Measurements from ENCODE around the gene INPP5F.
"Not testable (repeated sequence)": the region's sequence is repeated elsewhere in the genome, so short reads cannot be mapped to it uniquely, and the experiment has no call there.

The INPP5F gene

DNA sequence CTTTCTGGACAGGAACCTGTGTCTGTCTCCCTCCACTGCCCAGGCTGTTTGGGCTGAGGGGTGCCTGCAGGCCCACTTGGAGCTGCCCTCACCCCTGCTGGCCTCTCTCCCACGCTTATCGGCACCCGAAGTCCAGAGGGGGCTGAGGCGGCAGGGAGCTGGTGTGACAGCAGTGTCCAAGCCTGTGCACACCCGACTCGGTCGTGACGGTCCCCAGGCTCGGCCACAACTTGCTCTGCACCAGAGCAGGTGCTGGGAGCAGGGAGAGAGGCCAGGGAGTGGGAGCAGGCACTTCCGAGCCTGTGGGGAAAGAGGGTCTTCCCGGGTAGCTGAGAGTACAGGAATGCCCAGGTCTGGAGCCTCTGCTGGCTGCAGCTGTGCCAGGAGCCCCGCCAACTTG lies 23.0 kb downstream of the INPP5F start:
- no peak for DNase-seq

DNA sequence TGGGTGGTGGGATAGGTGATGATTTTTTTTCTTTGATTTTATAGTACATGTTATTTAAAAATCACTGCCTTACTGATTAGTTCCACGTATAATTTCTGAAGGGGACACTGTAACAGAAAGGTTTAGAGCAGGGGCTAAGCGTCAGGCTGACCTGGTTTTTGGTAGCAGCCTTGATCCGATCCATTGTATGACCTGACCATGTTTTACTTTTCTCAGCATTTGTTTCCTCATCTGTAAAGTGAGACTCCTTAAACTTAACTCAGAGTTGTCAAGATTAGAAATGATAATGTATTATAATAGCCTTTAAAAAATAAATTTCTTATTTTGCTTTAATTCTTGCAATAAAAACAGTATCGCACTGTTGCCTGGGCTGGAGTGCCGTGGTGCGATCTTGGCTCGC lies 23.6 kb downstream of the INPP5F start:
- no peak for DNase-seq

DNA sequence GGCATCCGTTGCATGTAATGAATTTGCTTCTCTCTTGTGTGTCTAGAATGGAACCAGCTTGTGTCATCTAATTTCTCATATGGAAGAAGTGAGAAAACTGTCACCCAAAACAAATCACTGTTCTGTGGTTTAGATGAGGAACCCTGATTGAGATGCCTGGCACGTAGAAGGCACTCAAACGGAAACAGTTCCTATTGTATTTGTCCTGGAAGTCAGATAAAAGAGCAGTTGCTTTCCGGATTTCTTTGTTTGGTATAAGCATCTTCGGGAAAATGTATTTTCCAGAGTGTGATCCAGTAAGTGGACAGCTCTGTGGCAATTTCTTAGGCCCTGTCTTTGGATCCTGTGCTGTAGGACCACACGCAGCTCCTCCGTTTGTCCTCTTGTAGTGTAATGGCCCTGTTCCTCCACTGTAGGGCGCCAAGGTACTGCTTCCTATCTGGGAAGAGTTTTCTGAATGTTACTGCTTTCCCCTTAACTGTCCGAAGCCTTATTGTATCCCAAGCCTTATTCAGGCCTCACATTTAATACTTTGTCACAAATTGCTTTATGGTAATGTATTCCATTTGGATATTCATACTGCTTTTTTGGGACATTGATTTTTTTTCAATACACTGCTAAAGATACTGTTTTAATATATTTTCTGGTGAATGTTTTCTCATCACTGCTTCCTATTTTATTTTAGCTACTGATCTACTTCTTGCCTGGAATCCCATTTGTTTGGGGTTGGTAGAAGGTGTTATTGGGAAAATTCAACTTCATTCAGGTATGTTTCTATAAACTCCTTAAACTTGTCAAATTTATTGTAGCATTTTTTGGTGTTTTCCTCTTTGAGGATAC lies 24.8 kb downstream of the INPP5F start:
- peak; percentile 76 to 85 (median 80) for DNase-seq

DNA sequence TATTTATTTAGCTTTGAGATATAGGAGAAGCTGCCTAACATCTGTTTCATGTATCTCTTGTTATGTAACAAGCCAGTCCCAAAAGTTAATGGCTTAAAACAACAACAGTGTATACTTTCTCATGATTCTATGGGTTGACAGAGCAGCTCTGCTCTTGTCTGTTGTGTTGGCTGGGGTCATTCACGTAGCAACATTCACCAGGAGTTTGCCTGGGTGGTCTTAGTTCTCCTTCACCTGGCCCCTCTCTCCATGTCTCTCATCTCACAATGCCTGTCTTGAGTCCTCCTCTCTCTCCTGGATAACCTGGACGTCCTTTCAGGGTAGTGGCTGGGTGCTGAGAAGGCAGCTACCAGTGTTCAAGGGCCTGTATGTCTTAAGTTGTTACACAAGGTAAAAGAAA lies 27.5 kb downstream of the INPP5F start:
- DNase-seq, result no peak

DNA sequence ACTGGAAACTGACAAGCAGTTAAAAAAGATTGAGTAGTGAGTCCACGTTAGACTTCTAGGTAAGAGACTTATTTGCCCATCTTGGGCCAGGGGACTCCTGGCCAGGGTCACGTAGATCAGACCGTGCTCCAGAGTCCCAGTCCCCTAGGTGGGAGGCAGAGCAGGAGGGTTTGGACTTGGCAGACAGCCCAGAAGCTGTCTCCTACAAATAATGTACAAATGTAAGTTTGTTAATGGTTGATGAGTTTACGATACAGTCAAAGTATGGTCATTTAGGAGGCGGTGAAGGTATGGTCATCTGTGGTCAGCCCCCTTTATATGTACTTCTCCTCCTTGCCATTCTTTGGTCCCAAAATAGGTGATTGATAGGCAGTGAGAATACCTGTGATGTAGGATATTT lies 28.2 kb downstream of the INPP5F start:
- no peak for DNase-seq

DNA sequence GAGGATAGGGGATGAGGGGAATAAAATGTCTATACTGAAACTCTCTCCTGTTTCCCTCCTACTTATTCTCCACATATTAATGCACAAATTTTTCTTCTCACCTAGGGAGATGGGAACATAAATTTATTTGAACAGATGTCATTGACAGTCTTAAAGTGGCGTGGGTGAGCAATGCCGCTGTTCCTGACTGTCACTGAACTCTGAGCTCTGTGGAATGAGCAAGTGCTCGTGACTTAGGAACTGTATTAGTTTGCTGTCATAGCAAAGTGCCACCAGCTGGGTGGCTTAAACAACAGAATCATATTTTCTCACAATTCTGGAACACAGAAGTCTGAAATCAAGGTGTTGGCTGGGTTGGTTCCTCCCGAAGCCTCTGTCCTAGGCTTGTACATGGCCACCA lies 29.1 kb downstream of the INPP5F start:
- no peak for DNase-seq

DNA sequence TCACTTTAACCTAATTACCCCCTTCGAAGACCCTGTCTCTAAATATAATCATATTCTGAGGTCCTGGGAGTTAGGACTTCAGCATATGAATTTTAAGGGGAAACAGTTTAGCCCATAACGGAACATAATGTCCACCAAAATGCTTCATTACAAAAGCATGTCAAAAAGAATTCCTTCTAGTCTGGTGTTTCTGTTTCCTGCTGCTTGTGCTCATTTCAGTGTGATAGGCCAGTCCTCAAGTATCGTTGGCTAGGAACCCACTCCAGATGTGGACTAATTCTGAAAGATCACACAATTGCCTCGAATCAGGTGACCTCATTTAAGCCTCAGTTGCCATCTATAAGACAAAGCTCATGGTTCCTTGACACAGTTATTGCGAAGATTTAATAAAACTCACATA lies 29.6 kb downstream of the INPP5F start:
- no peak for DNase-seq

DNA sequence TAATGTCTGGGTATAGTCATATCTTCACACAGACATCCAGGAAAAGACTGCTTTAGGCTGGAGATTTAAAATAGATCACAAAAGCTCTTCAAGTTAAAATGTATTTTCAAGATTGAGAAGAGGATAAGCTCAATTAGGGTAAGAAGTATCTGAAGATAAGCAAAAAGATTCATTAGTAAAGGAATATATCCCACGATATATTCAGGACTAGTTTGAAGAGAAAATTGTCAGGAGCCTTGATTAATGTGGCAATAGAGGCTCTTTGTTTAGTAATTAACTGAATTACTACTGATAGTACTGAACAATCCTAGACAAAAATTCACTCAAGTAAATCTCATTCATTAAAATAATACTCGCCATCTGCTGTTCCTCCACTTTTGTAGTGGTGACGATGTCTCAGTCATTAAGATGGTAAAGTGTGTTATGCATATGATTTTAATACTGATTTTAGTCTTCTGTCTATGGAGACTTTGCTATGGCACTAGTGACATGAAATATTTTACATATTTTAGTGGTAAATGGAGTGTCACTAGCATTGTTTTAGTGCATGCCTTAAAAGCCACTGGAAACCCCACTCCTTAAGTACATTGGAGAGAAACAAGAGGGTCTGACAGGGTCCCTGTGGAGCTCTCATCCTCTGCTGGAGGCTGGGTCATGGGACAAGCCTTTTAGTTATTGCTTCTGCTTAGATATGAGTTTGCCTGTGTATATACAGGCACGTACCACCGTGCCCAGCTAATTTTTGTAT lies 32.8 kb downstream of the INPP5F start:
- no peak for DNase-seq

DNA sequence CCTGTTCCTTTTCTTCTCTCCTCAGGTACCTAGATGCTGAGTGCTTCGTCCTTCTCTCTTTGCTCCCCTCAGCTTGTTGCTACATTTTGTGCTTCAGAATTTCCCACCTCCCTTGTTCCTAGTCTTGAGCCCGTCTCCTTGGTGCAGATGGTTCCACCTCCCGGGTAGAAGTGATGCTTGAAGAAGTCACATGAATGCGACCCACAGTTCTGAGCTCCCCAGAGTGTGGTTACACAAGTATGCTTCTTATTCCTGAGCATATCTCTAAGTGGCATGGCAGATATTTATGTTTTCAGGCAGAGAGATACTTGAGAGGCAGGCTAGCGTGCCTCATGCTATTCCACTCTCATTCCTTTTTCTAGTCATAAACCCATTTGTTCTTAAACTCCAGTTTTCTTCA lies 34.0 kb downstream of the INPP5F start:
- DNase-seq, result no peak

DNA sequence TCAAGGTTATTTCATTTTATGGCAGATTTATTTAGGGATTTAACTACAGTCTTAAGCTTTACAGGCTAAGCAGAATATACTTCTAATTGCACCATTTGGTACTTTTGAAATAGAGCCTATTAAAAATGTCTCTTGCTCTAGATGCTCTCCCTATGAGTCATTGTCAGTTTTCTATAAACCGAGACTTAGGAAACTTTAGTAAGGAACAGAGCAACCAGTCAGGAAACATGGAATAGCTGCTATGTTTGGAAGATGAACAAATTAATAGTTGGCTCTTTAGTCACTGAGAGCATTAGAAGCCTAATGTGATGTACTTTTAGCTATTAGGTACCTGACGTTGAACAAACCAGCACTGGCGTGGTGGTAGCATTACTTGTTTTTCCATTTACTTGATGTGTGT lies 35.3 kb downstream of the INPP5F start:
- no peak for DNase-seq

DNA sequence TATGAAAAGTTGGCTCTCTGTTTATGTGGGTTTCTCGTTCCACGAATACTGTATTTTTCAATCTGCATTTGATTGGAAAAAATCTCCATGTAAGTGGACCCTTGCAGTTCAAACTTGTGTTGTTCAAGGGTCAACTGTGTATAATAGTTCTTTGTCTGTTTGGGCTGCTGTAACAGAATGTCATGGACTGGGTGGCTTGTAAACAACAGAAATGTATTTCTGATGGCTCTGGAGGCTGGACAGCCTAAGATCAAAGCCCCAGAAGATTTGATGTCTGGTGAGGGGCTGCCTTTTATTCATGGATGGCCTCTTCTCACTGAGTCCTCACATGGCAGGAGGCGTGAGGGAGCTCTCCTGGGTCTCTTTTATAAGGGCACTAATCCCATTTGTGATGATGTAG lies 36.2 kb downstream of the INPP5F start:
- no peak for DNase-seq

DNA sequence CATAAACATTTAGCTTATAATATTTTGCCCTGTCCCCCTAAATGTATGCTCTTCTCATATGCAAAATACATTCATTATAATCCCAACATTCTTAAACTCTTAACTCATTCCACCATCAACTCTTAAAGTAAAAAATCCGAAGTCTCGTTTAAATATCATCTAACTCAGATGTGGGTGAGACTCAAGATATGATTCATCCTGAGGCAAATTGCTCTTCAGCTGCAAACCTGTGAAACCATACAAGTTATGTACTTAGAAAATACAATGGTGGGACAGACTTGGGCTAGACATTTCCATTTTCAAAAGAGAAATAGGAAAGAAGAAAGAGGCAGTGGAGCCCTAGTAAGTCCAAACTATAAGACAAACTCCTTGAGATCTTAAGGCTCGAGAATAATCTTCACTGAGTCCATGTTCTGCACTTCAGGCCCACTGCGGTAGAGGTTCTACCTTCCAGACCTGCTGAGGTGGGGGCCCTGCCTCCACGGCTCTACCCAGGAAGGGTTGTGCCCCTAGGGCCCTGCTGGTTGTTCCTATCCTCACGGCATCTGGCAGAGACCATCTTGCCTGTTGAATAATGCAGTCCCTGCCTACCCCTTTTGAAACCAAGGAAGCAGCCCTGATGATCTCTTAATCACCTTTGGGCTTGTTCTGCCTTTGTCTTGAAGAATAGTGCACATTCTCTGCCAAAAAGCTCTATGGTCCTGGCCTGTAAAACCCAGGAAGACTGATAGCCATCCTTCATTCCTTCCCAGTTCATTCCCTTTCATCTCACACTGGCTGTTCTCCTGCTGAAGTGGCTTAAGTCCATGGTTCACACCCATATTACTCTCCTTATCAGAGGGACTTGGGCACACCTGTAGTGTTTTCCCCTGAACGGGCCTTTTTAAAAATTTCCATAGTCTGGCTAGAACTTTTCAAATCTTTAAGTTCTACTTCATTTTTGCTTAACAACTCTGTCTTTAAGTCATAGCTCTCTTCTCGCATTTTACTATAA lies 37.3 kb downstream of the INPP5F start:
- no peak for DNase-seq

DNA sequence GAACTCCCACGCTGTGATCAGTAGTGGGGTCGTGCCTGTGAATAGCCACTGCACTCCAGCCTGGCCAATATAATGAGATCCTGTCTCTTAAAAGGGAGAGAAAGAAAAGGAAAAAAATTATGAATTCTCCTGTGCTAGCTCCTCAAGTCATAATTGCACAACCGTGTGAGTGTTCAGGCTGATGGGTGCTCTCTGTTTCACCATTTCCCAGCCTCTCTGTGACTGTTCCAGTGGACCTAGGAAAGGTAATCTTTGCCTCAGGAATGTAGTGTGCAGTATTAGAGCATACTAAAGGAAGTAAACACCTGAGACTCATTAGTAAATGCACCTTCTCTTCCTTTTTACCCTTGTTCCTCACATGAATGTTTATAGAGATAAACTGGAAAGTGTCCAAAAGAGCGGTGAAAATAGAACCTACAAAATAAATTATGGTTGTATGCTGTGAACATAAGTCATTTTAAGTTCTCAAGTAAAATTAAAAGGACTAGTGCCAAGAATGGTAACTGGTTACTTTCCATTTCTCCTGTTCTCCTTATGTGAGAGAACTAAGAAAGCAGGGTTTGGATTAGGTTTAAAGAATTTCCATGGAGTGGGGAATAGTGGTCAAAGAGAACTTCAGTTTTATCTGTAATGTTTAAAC lies 42.7 kb downstream of the INPP5F start:
- DNase-seq, result no peak

DNA sequence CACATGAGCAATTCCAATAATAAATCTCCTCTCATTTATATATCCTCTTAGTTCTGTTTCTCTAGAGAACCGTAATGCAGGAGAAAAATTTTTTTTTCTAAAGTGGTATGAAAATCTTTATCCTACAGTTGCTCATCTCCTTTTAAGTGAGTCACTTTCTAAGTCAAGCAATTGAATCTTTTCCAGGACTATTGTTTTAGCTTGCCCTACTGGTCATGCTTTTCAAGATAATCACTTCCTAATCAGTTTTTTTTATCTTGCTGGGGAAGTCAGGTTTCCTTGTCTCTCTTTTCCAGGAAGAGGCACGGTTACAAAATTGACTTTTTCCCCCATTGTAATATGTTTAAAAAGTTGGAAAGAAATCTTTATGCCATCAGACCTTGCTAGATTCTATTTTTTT lies 44.0 kb downstream of the INPP5F start:
- no peak for DNase-seq

DNA sequence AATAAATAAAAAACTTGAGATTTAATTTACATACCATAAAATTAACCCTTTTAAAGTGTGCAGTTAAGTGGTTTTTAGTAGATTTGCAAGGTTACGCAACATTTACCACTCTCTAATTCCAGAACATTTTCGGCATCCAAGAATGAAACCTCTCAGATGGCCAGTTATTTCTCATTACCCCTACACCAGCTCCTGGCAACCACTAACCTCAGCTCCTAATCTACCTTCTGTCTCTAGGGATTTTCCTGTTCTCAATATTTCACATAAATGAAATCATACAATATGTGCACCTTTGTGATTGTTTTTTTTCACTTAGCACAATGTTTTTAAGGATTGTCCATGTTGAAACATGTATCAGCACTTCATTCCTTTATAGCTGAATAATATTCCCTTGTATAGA lies 45.1 kb downstream of the INPP5F start:
- DNase-seq, result no peak

DNA sequence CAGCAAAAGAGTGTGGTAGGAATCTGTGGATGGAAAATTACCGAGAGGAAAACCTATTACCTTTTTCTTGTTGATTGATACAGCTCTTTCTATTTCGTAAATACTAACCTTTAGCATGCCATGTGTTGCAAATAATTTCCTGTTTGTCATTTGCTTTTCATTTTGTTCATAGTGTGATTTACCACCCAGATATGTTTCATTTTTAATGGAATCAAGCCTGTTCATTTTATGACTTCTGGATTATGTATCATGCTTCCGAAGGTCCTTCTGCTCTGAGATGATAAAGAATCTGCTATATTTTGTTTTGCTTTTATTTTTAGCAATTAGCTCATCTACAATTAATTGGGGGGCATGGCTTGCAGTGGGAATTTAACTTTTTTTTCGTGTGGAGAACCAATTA lies 46.5 kb downstream of the INPP5F start:
- DNase-seq, result no peak

DNA sequence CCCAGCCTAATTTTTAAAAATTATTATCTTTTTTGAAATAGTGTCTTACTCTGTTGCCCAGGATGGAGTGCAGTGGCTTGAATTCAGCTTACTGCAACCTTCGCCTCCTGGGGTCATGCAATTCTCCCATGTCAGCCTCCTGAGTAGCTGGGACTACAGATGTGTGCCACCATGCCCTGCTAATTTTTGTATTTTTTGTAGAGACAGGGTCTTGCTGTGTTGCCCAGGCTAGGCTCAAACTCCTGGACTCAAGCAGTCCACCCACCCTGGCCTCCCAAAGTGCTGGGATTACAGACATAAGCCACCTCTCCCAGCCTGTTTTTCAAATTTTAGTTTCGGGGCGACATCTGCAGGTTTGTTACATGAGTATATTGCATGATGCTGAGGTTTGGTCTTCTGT lies 47.2 kb downstream of the INPP5F start:
- DNase-seq, result not testable (repeated sequence)

DNA sequence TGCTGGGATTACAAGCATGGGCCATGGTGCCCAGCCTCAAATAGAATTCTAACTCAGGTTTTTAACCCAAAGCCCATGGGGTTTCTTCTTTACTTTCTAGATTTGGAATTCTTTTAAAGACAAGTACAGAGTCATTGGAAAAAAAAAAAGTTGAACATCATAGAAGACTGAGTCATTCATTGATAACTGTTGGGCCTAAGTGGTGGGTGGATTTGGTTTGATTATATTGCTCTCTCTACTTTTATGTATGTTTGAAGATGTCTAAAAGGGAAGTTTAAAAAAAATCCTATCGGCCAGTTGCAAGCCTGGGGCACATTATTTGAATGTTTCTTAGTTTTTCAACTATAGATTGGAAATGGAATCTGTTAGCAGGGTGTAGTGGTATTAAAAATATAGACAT lies 49.7 kb downstream of the INPP5F start:
- no peak for DNase-seq

DNA sequence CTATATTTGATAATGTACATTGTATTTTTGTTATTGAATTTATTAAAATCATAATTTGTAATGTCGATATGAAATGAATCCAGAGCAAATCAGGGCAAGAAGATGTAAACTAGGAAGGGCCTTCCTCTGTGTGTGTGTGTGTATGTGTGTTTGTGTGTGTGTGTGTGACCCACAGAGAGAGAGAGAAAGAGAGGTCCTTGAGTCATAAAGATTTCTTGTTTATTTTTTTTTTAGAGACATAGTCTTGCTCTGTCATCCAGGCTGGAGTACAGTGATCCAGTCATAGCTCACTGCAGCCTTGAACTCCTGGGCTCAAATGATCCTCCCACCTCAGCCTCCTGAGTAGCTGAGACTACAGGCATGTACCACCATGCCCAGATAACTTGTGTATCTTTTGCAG lies 50.7 kb downstream of the INPP5F start:
- DNase-seq, result no peak

DNA sequence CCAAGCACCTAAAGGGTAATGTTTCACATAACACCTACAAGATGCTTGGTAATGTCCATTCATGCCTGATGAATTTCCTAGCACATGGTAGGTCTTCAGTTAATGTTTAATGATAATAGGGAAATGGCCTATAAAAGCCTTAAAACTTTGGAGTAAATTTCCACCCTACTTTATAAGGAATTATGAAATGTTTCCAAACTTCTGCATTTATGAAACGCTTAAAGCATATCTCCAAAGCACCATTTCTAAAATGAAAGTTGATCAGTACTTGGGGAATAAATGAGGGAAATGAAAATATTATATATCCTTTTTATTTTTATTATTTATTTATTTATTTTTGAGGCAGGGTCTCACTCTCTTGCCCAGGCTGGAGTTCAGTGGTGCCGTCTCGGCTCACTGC lies 51.8 kb downstream of the INPP5F start:
- DNase-seq, result peak in 2 of 4 experiments; percentile 21 to 57

DNA sequence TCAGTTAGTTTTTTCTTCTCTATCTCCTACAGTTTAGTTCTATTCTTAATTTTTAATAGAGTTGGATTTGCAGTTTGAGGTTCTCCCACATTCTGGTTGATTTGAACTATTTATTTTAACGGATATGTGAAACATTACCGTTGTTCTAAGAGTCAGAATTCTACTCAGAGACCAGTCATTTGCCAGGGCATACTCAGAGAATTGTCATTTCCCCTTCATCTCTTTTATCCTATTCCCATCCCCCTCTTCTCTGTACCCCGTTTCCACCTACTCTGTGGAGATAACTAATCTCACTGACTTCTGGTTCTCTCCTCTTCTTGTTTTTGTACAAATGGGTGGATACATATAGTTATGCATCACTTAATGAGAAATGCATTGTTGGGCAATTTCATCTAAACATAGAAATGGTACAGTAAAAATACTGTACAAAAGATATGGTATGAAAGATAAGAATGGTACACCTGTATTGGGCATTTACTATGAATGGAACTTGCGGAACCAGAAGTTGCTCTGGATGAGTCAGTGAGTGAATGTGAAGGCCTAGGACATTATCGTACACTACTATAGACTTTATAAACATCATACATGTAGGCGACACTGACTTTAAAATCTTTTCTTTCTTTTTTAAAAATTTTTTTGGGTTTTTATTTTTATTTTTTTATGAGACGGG lies 53.1 kb downstream of the INPP5F start:
- no peak for DNase-seq
